Measurements from ENCODE around the gene PREX1. TPM values are rescaled to one million over a fixed set of nuclear protein-coding genes. Genes with fewer than 3 reads are reported as not detected.
A peak's percentile ranks its signal among the peaks of the same experiment; 100 is the strongest.

The PREX1 gene
- total RNA-seq, 1 donor from 2014 or later = 66.0 TPM

DNA sequence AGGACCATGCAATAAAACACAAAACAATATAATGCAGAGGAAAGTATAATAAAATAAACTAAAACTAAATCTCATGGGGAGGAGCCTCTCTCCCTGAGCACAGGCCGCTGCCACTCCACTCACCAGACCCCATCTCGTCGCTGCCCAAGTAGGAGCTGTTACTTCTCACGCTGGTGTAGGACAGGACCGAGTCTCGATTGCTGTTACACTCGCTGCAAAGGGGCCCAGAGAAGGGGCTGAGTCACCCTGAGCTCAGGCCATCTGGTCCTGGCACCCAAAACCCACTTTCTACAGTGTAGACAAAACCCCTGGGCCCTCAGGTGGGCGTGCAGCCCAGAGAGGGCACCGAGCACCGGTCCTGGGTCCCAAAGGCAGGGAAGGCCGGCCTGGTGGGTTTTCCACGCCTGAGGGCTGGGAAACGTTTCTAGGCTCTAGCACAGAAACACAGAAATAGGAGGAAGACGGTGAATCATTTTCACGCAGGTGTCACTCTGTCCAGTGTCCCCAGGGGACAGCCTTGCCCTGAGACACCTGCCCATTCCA is 183.4 kb downstream of the PREX1 start:
- ATAC-seq (no peak), DNase-seq (no peak)
- no peaks in the 10 kb centered on the region for H3K9me3 ChIP-seq
- TF ChIP-seq, protein P1, sequence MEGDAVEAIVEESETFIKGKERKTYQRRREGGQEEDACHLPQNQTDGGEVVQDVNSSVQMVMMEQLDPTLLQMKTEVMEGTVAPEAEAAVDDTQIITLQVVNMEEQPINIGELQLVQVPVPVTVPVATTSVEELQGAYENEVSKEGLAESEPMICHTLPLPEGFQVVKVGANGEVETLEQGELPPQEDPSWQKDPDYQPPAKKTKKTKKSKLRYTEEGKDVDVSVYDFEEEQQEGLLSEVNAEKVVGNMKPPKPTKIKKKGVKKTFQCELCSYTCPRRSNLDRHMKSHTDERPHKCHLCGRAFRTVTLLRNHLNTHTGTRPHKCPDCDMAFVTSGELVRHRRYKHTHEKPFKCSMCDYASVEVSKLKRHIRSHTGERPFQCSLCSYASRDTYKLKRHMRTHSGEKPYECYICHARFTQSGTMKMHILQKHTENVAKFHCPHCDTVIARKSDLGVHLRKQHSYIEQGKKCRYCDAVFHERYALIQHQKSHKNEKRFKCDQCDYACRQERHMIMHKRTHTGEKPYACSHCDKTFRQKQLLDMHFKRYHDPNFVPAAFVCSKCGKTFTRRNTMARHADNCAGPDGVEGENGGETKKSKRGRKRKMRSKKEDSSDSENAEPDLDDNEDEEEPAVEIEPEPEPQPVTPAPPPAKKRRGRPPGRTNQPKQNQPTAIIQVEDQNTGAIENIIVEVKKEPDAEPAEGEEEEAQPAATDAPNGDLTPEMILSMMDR (IDR thresholded peaks at IDR 0.05) = no peak
- H3K27ac ChIP-seq = no peak overlapping the region
- intact Hi-C loops (cut with DNase I) = no loop called here
- peaks cover 72% of the 10 kb centered on the region for H3K36me3 ChIP-seq
- H3K27me3 ChIP-seq = no peaks in the 10 kb centered on the region
- H3K4me3 ChIP-seq = no peak overlapping the region
- H3K4me1 ChIP-seq = no peaks in the 10 kb centered on the region

DNA sequence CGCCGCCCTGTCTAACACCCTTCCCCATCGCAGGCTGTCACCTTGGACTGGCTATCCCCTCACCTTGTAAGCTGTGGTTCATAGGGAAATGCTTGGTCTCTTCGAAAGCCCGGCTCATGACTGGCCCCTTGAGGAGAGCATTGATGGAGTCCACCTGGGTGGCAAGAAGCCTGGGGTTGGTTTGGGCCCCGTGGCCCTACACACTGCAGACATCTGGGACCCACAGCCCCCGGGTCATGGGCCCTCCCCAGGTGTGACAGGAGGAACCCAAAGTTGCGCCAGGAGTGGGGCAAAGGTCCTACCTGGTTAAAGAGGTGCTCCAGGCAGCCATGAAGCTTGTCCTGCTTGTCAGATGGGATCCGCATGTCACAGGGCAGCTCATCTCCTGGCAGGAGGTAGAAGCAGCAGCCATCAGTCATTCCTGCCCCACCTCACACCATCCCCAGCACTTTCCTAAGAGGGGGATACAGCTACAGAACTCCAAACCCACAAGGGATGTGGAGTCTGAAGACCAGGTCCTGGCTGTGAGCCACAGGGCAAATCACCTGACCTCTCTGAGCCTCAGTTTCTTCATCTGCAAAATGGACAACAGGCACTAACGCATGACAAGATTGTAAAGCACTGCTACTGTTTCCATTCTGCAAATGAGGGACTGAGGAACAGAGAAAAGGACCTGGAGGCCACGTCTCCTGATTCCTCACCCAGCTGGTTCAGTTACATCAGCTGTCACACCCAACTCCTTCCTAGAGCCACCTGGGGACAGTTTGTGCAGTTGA is 185.5 kb downstream of the PREX1 start:
- Histone ChIP-seq H3K27ac (no peak overlapping the region), H3K4me3 (no peak overlapping the region), H3K27me3 (no peaks in the 10 kb centered on the region), H3K9me3 (no peaks in the 10 kb centered on the region), H3K4me1 (no peaks in the 10 kb centered on the region), H3K36me3 (peaks cover 61% of the 10 kb centered on the region)
- ATAC-seq = no peak
- DNase-seq = no peak
- intact Hi-C loops (cut with DNase I) = no loop called here
- TF ChIP-seq, protein P1 (IDR thresholded peaks at IDR 0.05) = no peak

DNA sequence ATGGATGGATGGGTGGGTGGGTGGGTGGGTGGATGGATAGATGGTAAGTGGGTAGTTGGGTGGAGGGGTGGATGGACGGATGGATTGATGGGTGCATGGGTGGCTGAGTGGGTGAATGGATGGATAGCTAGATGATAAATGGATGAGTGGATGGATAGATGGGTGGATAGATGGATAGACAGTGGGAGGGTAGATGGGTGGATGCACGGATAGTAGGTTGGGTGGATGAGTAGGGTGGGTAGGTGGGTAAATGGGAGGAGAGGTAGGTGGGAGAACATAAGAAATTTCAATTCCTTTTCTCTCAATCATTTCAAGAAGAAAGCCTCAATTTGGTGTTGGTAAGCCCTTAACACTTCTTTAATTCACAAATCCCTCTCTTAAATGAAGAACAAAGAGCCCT is 186.9 kb downstream of the PREX1 start:
- DNase-seq = no peak
- intact Hi-C loops (cut with DNase I) = no loop called here
- Histone ChIP-seq H3K36me3 (peaks cover 56% of the 10 kb centered on the region), H3K27me3 (no peaks in the 10 kb centered on the region), H3K4me1 (no peaks in the 10 kb centered on the region), H3K4me3 (no peak overlapping the region), H3K9me3 (no peaks in the 10 kb centered on the region), H3K27ac (no peak overlapping the region)
- no peak for ATAC-seq
- TF ChIP-seq, protein P1 (IDR thresholded peaks at IDR 0.05) = no peak

DNA sequence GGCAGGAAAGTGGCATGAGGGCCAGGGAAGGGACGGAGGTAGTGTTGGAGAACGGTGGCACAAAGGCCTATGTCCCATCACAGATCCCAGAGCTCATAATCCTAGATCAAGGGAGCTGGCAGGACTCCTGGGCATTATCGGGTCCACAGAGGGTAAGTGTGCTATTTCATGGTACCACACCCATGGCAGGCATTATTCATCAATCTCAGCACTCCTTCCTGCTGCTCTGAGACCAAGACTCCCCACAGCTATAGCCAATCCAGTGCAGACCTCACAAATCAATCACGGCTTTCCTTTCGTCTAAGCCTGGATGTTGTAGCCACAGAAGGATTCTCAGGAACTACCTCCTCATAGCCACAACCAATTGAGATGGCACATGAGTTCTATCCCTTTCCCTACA is 187.9 kb downstream of the PREX1 start:
- DNase-seq (no peak), ATAC-seq (no peak)
- TF ChIP-seq, protein P1 (IDR thresholded peaks at IDR 0.05) = no peak
- intact Hi-C loops (cut with DNase I) = loop anchor here (10.0 kb wide), 1 partner anchor 855 kb away; the partner anchor contains the start of gene SULF2
- H3K27me3 ChIP-seq = no peaks in the 10 kb centered on the region
- no peaks in the 10 kb centered on the region for H3K4me1 ChIP-seq
- H3K4me3 ChIP-seq = no peak overlapping the region
- peaks cover 46% of the 10 kb centered on the region for H3K36me3 ChIP-seq
- no peaks in the 10 kb centered on the region for H3K9me3 ChIP-seq
- H3K27ac ChIP-seq = no peak overlapping the region

DNA sequence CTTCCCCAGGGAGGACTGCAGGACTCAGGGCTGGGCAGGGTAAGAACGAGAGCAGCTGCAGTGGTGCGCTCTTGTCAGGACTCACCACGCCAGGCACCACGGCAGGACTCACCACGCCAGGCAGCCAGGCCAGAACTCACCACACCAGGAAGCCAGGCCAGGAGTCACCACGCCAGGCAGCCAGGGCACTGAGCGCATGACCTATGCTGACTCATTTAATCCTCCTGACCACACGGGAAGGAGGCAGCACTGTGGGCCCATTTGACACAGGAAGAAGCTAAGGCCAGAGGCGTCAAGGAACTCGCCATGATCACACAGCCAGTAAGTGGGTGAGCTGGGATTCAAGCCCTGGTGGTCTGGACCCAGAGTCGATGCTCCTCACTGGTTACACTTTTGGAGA is 189.3 kb downstream of the PREX1 start:
- intact Hi-C loops (cut with DNase I) = loop anchor here (10.0 kb wide), 1 partner anchor 854 kb away; the partner anchor contains the start of gene SULF2
- DNase-seq = no peak
- H3K27ac ChIP-seq = no peak overlapping the region
- peak; percentile 36 for ATAC-seq
- peaks cover 43% of the 10 kb centered on the region for H3K36me3 ChIP-seq
- TF ChIP-seq, protein P1 (IDR thresholded peaks at IDR 0.05) = no peak
- H3K4me1 ChIP-seq = no peaks in the 10 kb centered on the region
- H3K9me3 ChIP-seq = no peaks in the 10 kb centered on the region
- H3K4me3 ChIP-seq = no peak overlapping the region
- H3K27me3 ChIP-seq = no peaks in the 10 kb centered on the region

All from upper lobe of right lung (tissue), 1 donor.